Fibroblast of lung (primary cell): ENCODE measurements around the gene NOP14.

Experiments
- EZH2 ChIP-seq: IDR thresholded peaks from 2 replicates; pipeline ENCODE4 v1.5.1; 2012; ENCODE audit warnings: low read length, control low read depth, mild to moderate bottlenecking; ENCODE audit errors: missing control alignments
- TF ChIP-seq, protein P1 (sequence below), 2 donors: IDR thresholded peaks in 1 of 2; conservative IDR thresholded peaks in 1 of 2; 1 replicate in 1 of 2; 2 replicates in 1 of 2; pipeline ENCODE4 v1.5.1; 2011 to 2012; ENCODE audit warnings: low read length in 2 of 2, control low read depth in 1 of 2, inconsistent platforms in 1 of 2, low read depth in 1 of 2, mild to moderate bottlenecking in 1 of 2

DNA sequence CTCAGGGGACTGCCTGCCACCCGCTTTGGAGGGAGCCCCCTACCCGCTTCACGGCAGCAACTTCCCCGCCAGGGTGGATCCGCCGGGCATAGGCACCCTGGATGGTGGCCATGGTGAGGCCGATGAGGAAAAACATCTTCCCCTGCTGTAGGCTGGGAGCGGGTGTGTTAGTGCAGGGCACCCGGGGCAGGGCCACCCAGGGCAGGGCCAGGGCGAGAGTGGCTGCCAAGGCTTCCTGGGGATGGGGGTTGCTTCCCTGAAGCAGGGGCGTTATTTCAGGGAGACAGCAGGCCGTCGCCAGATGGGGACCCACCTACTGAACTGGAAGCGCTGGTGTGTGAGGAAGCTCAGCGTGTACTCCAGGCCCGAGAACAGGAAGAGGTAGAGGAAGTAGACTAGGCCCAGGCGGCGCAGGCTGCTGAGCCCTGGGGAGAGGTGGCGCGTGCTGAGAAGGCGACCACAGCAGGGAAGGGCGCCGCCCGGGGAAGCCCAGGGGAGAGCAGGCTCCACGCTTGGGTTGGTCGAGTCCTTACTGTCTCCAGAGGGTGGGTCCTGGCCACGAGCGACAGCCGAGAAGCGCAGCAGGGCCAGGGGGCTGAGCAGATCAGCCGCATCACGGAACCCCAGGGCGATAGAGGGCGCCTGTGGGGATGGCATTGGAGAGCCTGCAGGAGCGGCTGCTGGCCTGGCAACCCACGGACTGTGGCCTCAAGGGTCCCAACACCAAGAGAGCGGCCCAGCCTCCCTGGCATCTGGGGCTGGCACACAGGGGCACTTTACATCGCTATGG is 31.5 kb downstream of the NOP14 start:
- TF ChIP-seq, protein P1, sequence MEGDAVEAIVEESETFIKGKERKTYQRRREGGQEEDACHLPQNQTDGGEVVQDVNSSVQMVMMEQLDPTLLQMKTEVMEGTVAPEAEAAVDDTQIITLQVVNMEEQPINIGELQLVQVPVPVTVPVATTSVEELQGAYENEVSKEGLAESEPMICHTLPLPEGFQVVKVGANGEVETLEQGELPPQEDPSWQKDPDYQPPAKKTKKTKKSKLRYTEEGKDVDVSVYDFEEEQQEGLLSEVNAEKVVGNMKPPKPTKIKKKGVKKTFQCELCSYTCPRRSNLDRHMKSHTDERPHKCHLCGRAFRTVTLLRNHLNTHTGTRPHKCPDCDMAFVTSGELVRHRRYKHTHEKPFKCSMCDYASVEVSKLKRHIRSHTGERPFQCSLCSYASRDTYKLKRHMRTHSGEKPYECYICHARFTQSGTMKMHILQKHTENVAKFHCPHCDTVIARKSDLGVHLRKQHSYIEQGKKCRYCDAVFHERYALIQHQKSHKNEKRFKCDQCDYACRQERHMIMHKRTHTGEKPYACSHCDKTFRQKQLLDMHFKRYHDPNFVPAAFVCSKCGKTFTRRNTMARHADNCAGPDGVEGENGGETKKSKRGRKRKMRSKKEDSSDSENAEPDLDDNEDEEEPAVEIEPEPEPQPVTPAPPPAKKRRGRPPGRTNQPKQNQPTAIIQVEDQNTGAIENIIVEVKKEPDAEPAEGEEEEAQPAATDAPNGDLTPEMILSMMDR (conservative IDR thresholded peaks at IDR 0.05 in 1 of 2, IDR thresholded peaks at IDR 0.05 in 1 of 2; ENCODE audit: low read depth in 1 of 2, low read length in 2 of 2), result no peak
- no peak for TF ChIP-seq EZH2
